NCI-H1105 (cell line): Measurements from ENCODE around the gene CNTN2.

Experiments used
- DNase-seq: peaks from one replicate; lab custom pipeline; 2025; lab: John Stamatoyannopoulos, UW

Gene CNTN2

DNA sequence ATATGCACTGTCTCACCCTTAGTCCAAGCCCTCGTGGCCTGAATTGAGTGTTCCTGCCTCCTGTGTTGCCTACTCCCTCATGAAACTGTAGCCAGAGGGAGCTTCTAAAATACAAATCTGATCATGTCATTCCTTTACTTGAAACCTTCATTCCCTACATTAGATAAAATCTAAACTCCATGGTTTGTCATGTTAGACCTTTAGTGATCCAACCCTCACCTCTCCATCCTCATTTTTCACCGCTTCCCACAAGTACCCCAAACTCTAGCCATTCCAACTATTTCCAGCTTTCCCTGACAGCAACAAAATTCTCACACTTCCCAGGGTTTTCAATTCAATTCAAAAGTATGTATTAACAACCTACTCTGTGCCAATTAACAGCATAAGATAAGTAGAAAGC, 18.3 kb upstream of the CNTN2 start:
- DNase-seq: no peak

DNA sequence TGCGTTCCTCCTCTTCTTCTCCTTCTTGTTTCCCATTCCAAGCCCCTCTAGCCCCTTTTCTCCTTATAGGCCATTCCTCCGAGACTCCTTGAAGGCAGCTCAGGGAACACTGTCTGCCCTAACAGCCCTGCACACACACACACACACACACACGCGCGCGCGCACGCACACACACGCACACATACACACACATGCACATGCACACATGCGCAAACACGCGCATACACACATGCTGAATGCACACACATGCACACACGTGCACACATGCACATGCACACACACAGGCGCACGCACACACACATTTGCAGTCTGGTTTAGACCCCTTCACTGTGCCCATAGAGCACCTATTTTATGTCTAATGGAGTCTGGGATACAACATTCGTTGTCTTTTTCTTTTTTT, 17.8 kb upstream of the CNTN2 start:
- DNase-seq: no peak

DNA sequence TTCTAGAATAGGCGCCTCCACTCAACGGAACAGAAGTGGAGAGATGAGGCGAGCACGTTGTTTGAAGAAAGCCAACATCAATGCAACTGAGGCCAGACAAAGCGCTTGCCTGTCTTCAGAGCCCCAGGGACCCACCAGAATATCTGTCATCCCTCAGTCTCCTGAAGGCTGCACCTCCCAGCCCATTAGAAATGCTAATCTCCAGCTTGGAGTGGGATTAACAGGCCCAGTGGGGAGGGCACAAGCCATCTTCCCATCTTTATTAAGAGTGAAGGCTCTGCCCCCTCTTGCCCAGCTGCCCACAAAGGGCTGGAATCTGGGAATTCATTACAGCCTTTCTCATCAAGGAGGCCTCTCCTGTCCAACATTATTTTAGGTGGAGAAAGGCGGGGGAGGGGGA, 16.8 kb upstream of the CNTN2 start:
- DNase-seq: no peak

DNA sequence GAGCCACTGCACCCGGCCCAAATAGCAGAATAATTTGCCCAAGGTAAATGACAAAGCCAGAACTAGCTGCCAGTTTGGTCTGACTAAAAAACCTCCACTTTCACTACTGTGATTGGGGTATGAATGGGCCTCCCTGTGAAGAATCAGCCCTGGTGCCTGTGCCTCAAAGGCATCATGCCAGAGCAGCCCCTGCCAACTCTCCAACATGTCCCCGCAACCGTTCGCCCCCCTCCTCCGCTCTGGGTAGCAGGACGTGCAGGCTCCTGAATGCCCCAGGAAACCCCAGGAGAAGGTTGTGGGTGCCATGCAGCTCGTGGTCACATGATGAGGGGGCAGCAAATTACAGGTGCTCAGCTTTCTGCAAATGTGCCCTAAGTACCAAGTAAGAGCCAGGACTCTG, 14.6 kb upstream of the CNTN2 start:
- DNase-seq: no peak

DNA sequence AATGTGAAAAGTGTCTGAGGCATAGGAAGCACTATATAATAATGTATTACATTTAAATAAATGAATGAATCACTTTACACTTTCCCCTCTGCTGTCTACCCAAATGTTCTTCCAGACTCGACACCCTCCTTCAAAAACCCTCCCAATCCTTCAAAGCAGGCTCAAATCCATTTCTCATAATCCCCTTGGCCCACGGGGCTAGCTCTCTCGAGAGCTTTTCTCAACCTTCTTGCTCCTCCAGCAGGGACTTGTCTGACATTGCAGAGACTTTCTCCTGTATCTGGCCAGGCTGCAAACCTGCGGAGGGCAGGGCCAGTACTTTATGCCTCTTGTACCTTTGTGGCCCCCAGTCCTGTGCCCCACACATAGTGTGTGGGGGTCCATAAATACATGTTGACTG, 14.1 kb upstream of the CNTN2 start:
- no peak for DNase-seq

DNA sequence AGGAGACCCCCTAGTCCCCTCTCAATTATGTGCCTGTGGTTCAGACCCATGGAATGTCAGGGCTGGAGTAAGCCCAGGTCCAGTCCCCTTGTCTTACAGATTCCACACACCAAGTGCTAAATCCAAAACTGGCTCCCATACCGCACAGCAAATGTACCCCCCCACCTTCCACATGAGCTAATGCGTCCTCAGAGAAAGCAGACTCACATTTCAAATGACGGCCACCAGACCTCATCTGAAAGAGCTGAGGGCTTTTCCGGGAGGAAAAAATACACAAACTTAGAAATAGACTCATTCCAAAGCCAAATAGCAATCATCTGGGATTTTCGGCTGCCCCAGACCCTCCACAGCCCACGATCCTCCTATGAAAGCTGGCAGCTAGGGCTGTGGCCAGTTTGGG, 12.8 kb upstream of the CNTN2 start:
- DNase-seq: no peak

DNA sequence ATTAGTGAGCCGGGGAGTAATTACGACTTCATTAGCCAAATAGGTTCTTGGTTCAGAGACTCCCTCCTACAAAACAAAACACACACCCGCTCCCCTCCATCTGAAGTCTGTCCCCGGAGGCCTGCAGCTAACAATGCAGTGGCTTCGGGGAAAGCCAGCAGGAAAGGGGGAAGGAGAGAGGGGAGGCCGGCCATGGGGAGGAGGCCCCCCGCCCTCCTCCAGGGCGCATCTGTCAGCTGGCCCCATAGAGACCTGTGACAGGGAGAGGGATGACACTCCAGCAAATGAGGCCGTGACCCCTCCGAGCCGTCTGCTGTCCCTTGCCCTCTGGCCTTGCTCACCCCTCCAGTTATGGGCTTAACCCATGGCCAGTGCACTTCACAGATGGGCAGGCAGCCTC, 12.1 kb upstream of the CNTN2 start:
- DNase-seq: no peak

DNA sequence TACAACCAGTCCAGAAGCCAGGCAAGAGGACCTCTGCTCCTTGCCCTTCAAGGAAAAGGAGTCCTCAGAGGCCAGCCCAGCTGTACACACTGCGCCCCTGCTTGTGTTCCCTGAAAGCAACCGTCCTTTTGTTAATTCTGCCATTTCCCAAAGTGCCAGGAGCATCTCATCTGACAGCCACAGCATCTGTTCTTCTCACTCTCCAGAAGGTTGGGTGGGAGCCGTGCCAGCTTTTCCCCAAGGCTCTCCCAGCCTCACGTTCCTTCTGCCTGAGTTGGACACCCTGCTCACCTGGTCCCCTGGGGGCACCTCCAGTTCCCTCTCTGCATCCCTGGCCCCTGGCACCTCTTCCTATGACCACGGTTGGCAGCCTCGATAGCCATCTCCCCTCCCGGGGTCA, 10.5 kb upstream of the CNTN2 start:
- no peak for DNase-seq

DNA sequence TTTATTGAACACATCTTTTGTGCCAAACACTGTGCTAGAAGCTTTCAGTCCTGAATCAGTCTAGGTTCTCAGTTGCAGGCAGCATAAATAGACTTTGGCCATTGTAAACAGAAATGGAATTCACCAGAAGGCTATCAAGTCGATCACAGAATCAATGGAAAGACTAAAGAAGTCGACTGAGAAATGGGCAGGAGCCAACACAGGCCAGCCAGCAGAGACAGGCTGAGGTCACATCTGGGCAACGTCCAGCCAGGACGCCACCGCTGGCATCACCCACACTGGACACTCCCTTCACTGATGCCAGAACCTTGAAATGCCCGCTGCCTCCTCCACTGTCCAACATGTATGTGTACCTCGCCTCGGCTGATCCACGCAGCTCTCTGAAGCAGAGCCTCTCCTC, 5.5 kb upstream of the CNTN2 start:
- no peak for DNase-seq

DNA sequence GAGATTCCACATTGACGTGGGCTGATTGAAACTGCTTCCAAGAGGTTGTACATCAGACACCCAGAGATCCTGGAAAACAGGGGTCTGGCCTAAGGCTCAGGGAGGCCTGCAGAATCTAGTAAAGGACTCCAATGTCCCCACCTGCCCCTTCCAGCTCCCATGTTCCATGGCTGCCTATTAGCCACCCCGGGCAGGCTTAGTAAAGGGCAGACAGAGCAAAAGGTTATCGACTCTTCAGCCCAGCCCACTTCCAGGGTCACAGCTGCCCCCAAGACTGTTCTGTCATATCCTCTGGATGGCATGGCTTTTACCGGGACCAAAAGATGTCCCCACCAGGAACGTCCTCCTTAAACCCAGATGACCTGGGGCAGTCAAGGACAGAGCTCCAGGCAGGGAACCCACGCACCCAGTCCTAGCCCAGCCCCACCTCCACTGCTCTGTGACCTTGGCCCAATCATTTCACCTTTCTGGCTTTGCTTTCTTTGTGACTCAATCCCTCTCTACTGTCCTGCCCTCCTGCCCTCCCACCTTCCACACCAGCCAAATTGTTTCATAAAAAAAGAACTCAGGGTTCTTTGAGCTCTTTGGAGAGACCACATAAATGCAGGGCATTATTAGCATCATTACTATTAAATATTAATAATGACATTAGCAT, 4.8 kb upstream of the CNTN2 start:
- no peak for DNase-seq

DNA sequence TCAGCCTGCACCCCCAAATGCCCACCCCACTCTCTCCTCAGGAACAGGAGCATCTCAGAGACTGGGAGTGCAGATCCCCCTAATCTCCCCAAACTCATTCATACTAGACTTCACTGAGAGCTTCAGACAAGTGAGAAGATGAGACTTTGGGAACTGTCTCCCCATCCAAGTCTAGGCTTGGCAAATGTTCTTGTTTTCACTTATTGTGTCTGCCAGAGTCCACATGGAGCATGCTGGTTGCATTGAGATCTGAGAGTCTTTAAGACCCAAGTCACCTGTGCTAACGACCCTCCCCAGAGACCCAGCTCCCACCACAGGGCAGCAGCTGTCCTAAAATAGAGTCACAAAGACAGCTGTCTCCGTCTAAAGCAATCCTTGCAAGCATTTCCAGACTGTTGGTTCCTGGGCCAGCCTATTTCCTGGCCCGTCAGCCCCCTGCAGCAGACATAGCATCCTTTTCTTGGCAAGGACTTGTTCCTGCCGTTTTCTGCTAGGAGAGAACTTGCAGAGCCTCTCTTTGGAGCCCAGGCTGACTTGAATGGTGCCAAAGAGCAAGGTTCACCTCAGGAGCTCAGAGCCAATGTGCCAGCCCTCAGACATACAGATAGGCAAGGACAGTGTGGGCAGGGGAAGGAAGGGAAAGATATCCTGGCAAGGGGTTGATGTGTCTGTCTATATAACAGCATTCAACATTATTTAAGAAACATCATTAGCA, 1.9 kb upstream of the CNTN2 start:
- DNase-seq: no peak

DNA sequence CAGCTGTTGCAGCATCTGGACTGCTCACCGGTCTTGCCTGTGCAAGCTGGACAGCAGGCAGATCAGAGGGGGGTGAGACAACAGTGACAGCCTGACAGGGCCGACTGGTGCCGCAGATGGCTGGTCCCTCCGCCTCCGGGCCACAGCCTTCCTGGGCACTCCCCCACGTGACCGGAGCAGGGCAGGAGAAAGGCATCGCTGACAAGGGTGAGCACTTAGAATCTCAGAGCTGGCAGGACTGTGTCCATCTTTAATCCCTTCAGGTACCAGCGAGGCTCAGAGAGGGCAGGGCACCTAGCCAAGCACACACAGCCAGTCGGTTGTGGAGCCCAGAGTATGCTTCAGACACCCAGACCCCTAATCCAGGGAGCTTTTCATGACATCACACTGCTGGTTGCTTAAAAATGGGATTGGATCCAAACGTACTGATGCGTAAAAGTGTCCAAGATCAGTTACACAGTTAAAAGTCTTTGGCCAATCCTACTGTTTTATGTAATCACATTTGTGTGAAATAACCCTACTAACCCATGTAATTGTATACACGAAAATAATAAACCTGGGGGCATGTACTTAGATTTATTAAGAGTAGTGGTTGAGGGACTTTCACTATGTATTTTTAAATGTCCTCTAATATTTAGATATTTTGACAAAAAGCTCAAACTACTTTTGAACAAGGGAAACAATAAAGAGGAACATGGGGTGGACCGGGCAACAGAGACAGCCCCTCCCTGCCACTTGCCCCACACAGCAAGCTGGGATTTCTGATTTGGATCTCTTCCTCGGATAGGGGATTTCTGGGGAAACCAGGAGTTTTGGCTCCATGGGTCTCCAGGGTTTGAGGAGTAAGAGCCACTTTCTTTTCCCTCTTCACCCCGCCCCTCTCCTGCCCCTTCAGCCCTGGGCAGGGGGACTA, 758 bp upstream of the CNTN2 start:
- no peak for DNase-seq

DNA sequence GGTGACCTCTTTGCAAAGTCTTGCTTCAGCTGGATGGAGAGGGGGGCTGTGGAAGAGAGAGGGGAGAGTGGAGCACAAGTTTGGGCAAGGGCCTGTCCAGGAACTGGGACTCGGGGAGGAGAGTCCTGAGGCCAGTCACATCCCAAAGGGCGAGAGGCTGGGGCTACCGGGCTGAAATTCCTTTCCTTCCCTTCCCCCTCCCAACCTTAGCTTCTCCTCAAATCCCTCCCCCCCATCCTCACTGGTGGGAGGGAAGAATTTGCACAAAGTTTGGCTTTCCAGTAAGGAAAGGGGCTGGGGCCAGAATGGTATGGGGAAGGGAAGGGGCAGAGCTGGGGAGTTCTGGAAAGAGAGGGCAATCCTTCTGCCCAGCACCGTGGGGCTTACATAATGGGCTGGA, 854 bp downstream of the CNTN2 start:
- no peak for DNase-seq

DNA sequence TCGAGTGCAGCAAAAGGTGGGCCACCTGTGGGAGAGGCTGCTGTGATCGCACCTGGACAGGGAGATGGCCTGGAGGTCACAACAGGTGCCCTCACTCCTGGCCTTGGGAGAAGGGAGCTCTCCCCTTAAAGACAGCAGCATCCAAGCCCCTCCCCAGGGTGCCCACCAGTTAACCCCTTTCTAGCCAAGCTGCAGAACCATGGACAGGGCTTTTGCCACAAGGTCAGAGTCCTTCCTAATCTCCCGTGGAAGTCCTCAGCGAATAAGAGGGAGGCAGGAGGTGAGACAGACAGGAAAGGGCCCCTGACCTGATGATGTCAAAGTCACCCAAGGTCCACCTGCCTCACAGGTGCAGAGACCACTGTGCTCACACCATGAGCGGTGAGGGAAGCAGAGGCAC, 1.7 kb downstream of the CNTN2 start:
- no peak for DNase-seq

DNA sequence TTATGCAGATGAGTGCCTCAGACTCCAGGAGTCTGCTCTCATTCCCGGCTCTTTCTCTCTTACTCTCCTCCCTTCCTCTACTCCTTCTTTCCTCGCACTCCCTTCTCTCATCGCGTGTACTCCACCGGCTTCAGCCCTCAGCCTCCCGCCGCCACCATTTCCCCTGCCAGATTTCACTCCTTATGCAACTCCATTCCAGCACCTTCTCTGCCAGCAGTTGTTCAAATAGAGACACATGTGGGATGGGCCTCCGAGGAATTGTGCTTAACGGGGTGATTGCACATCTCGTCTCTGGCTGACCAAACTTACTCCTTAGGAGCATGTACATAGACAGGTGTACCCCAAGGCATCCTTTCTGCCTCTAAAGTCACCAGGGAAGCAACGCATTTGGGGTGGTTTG, 2.1 kb downstream of the CNTN2 start:
- no peak for DNase-seq

DNA sequence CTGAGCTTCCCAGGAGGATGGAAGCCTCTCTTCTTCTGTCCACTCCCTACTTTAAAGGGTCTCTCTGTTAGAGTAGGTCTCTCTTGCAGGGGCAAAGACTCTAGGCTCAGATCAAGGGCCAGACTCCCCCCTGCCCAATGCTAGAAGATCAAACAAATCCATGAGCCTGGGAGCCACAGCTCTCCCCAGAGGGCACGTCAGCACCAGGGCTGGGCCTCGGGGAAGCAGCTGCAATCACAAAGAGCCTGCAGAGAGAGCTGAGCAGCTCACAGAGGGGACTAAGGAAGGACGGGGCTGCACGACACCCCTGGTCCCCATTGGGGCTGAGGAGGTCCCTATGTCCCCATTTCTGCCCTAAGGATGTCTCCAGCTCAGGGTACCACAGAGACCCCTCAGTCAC, 3.9 kb downstream of the CNTN2 start:
- DNase-seq: no peak

DNA sequence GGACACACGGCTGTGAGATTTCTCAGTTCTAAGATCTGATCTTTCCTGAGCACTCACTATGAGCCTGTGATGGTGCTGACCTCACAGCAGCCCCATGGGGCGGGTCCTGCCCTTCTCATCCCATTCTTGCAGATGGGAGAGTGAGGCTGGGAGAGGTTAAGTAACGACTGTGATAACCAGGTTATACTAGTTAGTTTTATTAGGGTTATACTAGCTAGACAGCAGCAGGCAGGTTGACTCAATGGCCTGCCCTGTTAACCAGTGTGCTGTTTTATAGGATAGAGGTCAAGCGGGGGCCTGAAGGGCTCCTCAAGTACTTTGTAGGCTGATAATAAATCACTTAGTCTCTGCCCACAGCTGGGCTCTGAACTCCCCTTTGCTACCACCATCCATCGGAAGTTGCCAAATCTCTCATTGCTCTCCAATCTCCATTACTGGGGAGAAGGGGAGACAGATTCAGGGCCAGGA, 4.8 kb downstream of the CNTN2 start:
- no peak for DNase-seq

DNA sequence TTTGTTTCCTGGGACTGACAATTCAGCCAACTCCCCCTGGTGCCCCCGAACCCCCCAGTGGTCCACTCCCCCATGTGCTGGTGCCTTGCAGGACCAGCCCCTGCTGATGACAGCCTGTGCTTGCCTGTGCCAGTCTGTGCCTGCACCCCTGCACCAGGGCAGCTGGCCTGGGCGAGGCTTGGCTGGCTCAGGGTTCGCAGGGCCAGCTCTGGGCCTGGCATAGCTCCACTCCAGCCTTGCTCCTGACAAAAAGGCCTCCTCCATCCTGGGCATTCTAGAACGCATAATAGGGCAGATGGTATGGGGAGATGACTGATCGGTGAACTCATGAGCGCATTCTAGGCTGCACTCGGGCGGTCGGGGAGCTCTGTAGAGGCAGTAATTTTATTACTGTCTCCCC, 5.4 kb downstream of the CNTN2 start:
- DNase-seq: no peak

DNA sequence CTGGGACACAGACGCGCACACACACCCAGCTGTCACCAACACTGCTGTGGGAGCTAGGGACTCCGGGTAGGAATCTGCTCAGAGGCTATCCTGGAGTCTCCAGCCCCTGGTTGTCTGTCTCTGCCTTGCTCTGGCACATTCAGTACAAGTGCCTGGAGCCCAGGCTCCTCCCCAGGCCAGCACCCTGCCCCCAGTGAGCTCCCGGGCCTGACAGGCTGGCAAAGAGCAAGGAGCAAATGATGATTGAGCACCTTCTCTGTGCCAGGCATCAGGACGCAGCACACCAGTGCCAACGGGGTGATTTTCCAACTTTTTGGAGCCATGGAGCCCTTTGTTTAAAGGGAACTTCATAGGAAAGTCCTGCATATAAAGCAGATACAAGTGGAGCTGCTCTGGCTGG, 6.5 kb downstream of the CNTN2 start:
- DNase-seq: no peak

DNA sequence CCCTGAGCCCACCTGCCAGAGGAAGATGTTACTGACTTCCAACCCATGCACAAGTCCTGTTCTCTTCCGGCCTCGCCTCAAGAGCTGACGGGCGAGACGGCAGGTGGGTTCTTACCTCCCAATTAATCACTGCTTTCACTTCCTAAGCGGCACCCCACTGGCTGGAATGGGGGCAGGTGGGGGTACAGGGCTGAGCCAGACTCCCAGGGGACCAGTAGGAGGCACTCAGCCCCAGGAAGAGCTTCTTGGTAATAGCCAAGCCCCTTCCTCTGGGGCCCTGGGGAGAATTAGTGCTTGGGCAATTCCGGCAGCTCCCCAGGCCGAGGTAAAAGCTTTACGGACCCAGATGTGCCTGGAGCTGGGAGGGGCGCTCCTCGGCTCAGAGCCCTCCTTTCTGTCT, 9.7 kb downstream of the CNTN2 start:
- DNase-seq: no peak

DNA sequence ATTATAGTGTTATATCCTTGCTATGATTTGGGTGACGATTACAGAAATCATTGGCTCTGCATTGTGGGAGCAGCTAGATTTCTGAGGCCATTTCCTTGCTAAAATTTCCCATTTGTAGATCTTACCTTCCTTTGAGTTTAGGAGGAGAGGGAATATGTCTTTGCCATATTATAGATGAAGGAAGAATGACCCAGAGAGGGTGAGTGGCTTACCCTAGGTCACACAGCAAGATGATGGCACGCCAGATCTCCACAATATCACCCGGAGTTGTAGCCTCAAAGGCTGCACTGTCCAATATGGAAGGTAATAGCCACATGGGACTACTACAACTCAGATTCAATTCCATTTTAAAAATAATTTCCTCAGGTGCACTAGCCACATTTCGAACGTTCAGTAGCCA, 10.3 kb downstream of the CNTN2 start:
- no peak for DNase-seq

DNA sequence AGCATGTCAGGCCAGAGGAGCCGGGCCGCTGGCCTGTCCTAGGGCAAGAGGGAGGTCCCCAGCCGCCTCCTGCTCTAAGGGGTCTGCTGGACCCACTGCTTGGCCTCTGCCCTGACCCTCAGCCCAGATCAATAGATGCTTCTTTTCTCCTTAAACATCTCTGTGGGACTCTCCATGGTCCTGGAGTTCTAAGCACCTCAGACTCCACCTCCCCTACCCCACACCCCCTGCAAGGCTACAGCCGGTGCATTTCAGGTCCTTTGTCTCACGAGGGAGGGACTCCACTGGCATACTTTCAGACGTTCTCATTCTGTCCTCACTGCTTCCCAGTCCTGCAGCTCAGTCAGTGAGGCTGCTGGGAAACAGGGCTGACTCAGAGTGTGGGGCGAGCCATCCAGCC, 11.0 kb downstream of the CNTN2 start:
- DNase-seq: no peak

DNA sequence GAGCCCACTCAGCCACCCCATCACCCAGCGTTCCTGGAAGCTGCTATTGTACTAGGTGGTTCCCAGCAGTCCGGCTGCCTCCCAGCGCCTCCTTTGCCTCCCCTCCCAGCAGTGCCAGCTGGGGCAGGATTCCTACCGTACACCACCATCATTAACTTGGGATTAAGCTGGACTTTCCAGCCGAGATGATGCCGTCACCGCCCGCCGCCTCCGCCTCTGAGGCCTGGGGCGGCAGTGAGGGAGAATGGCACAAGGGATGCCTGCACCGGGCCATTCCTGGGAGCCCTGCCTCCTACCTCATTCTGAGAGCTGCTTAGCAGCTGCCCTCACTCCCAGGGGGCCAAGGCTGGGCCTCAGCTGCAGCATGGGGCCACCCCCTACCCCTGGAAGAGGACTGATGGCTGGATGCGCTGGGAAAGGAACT, 13.2 kb downstream of the CNTN2 start:
- DNase-seq: no peak
